Endothelial cell of umbilical vein (primary cell): ENCODE measurements around the gene SEC14L1. TPM values are rescaled to one million over a fixed set of nuclear protein-coding genes. Genes with fewer than 3 reads are reported as not detected.

Experiments used
- BruUV-seq: library from RNA; stranded (reverse); fragments of 400-500 nt; replicated peaks from 2 replicates; lab custom pipeline; 2021; lab: Mats Ljungman, UMichigan
- CTCF ChIA-PET: fragments of 300-600, 350-600 bp; sonication (Branson Sonifier 250); formaldehyde crosslinking; loops from one replicate; lab custom pipeline; 2021; ENCODE audit warnings: antibody characterized with exemption, inconsistent platforms; lab: Charles Lee
- POLR2A ChIA-PET: fragments of 300-600, 350-600 bp; sonication (Branson Sonifier 250); formaldehyde crosslinking; loops from one replicate; lab custom pipeline; 2021; ENCODE audit warnings: antibody characterized with exemption, inconsistent platforms; lab: Charles Lee
- DNase-seq: peaks from one replicate; pipeline ENCODE4 v3.0.0-alpha.2; 2011; ENCODE audit warnings: low read depth, low spot score
- FAIRE-seq: peaks from 2 replicates; lab custom pipeline; 2011; peaks lifted over from hg19 to GRCh38; lab: Jason Lieb, UNC
- H2AFZ ChIP-seq: 2 replicates; pipeline ENCODE4 v1.6.0; 2012; ENCODE audit warnings: low read depth, low read length, control low read depth, inconsistent platforms
- H3K27ac ChIP-seq: 2 replicates; pipeline ENCODE4 v1.5.1; 2011; ENCODE audit warnings: low read depth, mild to moderate bottlenecking, control low read depth, low read length, moderate library complexity; ENCODE audit not compliant: insufficient read depth
- H3K27me3 ChIP-seq, 2 experiments: 2 replicates each; pipeline versions ENCODE4 v1.6.0 to v1.6.1; 2011; ENCODE audit warnings: low read length in 2 of 2, mixed read lengths in 1 of 2; ENCODE audit not compliant: control insufficient read depth in 2 of 2, insufficient read depth in 2 of 2
- H3K36me3 ChIP-seq, 2 experiments: 2 replicates in 1 of 2; 3 replicates in 1 of 2; pipeline ENCODE4 v1.5.1; 2011; ENCODE audit warnings: low read length in 2 of 2, mild to moderate bottlenecking in 1 of 2, moderate library complexity in 1 of 2; ENCODE audit not compliant: control insufficient read depth in 2 of 2, insufficient read depth in 2 of 2; ENCODE audit errors: extremely low read depth in 1 of 2
- H3K4me1 ChIP-seq: 3 replicates; pipeline ENCODE4 v1.5.1; 2011; ENCODE audit warnings: mild to moderate bottlenecking, low read length; ENCODE audit not compliant: control insufficient read depth, insufficient read depth; ENCODE audit errors: extremely low read depth
- H3K4me2 ChIP-seq: 2 replicates; pipeline ENCODE4 v1.6.1; 2011; ENCODE audit warnings: low read length, control low read depth, mixed read lengths; ENCODE audit not compliant: insufficient read depth
- H3K4me3 ChIP-seq, 3 experiments: fragments of 200-600 bp in 1 of 3; sonication (generic), shearing (Covaris generic) in 1 of 3; replicated peaks in 1 of 3; 2 replicates each; pipeline ENCODE4 v1.5.1; 2011 to 2016; ENCODE audit warnings: control low read depth in 3 of 3, low read length in 3 of 3, mild to moderate bottlenecking in 2 of 3, inconsistent platforms in 1 of 3, low read depth in 1 of 3, moderate library complexity in 1 of 3; ENCODE audit not compliant: insufficient read depth in 1 of 3
- H3K79me2 ChIP-seq: 2 replicates; pipeline ENCODE4 v1.6.0; 2012; ENCODE audit warnings: low read length, inconsistent platforms; ENCODE audit not compliant: control insufficient read depth, insufficient read depth
- H3K9ac ChIP-seq: replicated peaks from 2 replicates; pipeline ENCODE3; 2011; ENCODE audit warnings: low read length, control low read depth; ENCODE audit not compliant: insufficient read depth; ENCODE audit errors: extremely low read depth
- H3K9me1 ChIP-seq: replicated peaks from 3 replicates; pipeline ENCODE4 v1.6.0; 2011; ENCODE audit warnings: mild to moderate bottlenecking, low read length; ENCODE audit not compliant: control insufficient read depth, insufficient read depth; ENCODE audit errors: extremely low read depth
- H3K9me3 ChIP-seq: replicated peaks from 2 replicates; pipeline ENCODE4 v1.5.1; 2012; ENCODE audit warnings: low read length, inconsistent platforms; ENCODE audit not compliant: control insufficient read depth, insufficient read depth
- H4K20me1 ChIP-seq: replicated peaks from 2 replicates; pipeline ENCODE3; 2011; ENCODE audit warnings: mild to moderate bottlenecking, low read length; ENCODE audit not compliant: control insufficient read depth, insufficient read depth; ENCODE audit errors: extremely low read depth
- EZH2 ChIP-seq: IDR thresholded peaks from 2 replicates; pipeline ENCODE4 v1.6.1; 2012; ENCODE audit warnings: borderline replicate concordance, low read depth, mild to moderate bottlenecking, moderate library complexity, low read length, inconsistent platforms; ENCODE audit not compliant: severe bottlenecking
- FOS ChIP-seq: IDR thresholded peaks from 2 replicates; pipeline ENCODE4 v1.6.1; 2011; ENCODE audit warnings: mild to moderate bottlenecking, low read length, moderate library complexity, borderline replicate concordance; ENCODE audit not compliant: insufficient read depth
- GATA2 ChIP-seq: IDR thresholded peaks from 2 replicates; pipeline ENCODE4 v1.7.0; 2011; ENCODE audit warnings: low read depth, mild to moderate bottlenecking, moderate library complexity, mixed read lengths, low read length; ENCODE audit not compliant: insufficient read length, insufficient read depth
- JUN ChIP-seq: IDR thresholded peaks from 2 replicates; pipeline ENCODE4 v1.6.1; 2011; ENCODE audit warnings: borderline replicate concordance, low read depth; ENCODE audit not compliant: insufficient read length, insufficient read depth
- MYC ChIP-seq: IDR thresholded peaks from one replicate; pipeline ENCODE4 v1.6.1; 2011; ENCODE audit warnings: mild to moderate bottlenecking, low read depth, low read length
- POLR2A ChIP-seq: IDR thresholded peaks from 2 replicates; pipeline ENCODE4 v1.6.1; 2012; ENCODE audit warnings: low read depth, mild to moderate bottlenecking, control low read depth, low read length
- POLR2AphosphoS5 ChIP-seq: IDR thresholded peaks from 2 replicates; pipeline ENCODE4 v1.6.1; 2012; ENCODE audit warnings: low read depth, mild to moderate bottlenecking, control low read depth, low read length, moderate library complexity; ENCODE audit not compliant: insufficient read depth
- dilution Hi-C: fragments of 300-500 bp; cut with MboI; formaldehyde crosslinking; loops from one replicate; pipeline ENCODE4 v1.15.0; 2019; ENCODE audit warnings: low sequenced_read_pairs; ENCODE audit not compliant: extremely low pct_ligation_motif_present
- intact Hi-C: fragments of 100-400 bp; cut with micrococcal nuclease; formaldehyde crosslinking; loops from one replicate; pipeline ENCODE4 v1.10.0; 2022
- polyA plus RNA-seq, 4 experiments: library from polyadenylated mRNA; depleted of rRNA in 3 of 4; stranded (reverse) in 3 of 4; unstranded in 1 of 4; fragments of >200 nt; gene quantifications; 2 replicates each; pipeline versions ENCODE4 v1.2.1 to v1.2.3, GENCODE V29; 2011 to 2012; ENCODE audit warnings: missing spikeins in 1 of 4
- total RNA-seq: library from RNA; stranded (reverse); gene quantifications from 2 replicates; pipeline ENCODE4 v1.2.3, GENCODE V29; 2021
- TF ChIP-seq, protein P1 (sequence below): IDR thresholded peaks from 2 replicates; pipeline ENCODE4 v1.6.1; 2011; ENCODE audit not compliant: insufficient read depth, insufficient read length
- TF ChIP-seq, protein P2 (sequence below), 2 donors: IDR thresholded peaks; 1 replicate in 1 of 2; 2 replicates in 1 of 2; pipeline ENCODE4 v1.5.1; 2011; ENCODE audit warnings: low read length in 2 of 2, mild to moderate bottlenecking in 2 of 2, moderate library complexity in 2 of 2, control low read depth in 1 of 2, inconsistent platforms in 1 of 2, low read depth in 1 of 2; ENCODE audit not compliant: insufficient read depth in 1 of 2; ENCODE audit errors: extremely low read depth in 1 of 2

The SEC14L1 gene
- total and polyA plus RNA-seq, 2 donors (not counting 3 experiments of a cell fraction or from before 2014, with no cell fraction given), result 215 to 631 TPM

DNA sequence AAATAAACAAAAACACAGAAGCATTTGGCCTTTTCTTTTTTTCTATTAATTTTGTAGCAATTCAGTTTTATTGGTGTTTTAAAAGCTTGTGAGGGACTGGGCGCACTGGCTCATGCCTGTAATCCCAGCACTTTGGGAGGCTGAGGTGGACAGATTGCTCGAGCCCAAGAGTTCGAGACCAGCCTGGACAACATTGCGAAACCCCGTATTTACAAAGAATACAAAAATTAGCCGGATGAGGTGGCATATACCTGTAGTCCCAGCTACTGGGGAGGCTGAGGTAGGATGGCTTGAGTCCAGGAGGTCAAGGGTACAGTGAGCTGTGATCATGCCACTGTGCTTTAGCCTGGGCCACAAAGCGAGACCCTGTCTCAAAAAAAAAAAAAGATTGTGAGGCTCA is 53.4 kb downstream of the SEC14L1 start:
- CTCF ChIA-PET, result interaction anchor here (1.7 kb wide), 1 partner anchor 9 kb away, joined by 4 read pairs; no protein-coding TSS in a partner anchor
- no peak for FAIRE-seq
- H3K4me2 ChIP-seq, result no peak overlapping the region

More for the DNA sequence above, 53.4 kb downstream of the SEC14L1 start:
- Histone ChIP-seq H3K27me3 (no peaks in the 10 kb centered on the region), H3K4me1 (peaks cover under 1% of the 10 kb centered on the region), H3K79me2 (peaks cover 86% of the 10 kb centered on the region), H2AFZ (no peak overlapping the region), H3K9ac (no peak overlapping the region), H3K4me3 (no peak overlapping the region), H3K36me3 (peaks cover 41 to 63% of the 10 kb centered on the region in 2 experiments), H3K9me1 (no peaks in the 10 kb centered on the region), H4K20me1 (peaks cover 10% of the 10 kb centered on the region), H3K27ac (no peak overlapping the region), H3K9me3 (no peaks in the 10 kb centered on the region)
- dilution Hi-C loops, result no loop called here
- DNase-seq, result no peak
- intact Hi-C loops, result no loop called here
- POLR2A ChIA-PET, result no interaction called here
- TF ChIP-seq FOS (no peak), JUN (no peak), EZH2 (no peak), GATA2 (no peak), POLR2A (peak; percentile 29), MYC (no peak), POLR2AphosphoS5 (no peak)
- TF ChIP-seq, protein P1, sequence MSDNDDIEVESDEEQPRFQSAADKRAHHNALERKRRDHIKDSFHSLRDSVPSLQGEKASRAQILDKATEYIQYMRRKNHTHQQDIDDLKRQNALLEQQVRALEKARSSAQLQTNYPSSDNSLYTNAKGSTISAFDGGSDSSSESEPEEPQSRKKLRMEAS, result no peak
- TF ChIP-seq, protein P2, sequence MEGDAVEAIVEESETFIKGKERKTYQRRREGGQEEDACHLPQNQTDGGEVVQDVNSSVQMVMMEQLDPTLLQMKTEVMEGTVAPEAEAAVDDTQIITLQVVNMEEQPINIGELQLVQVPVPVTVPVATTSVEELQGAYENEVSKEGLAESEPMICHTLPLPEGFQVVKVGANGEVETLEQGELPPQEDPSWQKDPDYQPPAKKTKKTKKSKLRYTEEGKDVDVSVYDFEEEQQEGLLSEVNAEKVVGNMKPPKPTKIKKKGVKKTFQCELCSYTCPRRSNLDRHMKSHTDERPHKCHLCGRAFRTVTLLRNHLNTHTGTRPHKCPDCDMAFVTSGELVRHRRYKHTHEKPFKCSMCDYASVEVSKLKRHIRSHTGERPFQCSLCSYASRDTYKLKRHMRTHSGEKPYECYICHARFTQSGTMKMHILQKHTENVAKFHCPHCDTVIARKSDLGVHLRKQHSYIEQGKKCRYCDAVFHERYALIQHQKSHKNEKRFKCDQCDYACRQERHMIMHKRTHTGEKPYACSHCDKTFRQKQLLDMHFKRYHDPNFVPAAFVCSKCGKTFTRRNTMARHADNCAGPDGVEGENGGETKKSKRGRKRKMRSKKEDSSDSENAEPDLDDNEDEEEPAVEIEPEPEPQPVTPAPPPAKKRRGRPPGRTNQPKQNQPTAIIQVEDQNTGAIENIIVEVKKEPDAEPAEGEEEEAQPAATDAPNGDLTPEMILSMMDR (IDR thresholded peaks at IDR 0.05; ENCODE audit: extremely low read depth in 1 of 2, insufficient read depth in 1 of 2, low read depth in 1 of 2, low read length in 2 of 2), result no peak
- no TSS peak for BruUV-seq
